CD14-positive monocyte (primary cell): ENCODE measurements around the gene EDA. TPM values are rescaled to one million over a fixed set of nuclear protein-coding genes. Genes with fewer than 3 reads are reported as not detected.

Source experiments
- DNase-seq, 3 donors: peaks; one replicate each; pipeline ENCODE4 v3.0.0-alpha.2; 2011 to 2022
- H2AFZ ChIP-seq: 2 replicates; pipeline ENCODE4 v1.6.0; 2012; ENCODE audit warnings: mild to moderate bottlenecking, low read depth, low read length, inconsistent platforms; ENCODE audit not compliant: insufficient read depth, poor library complexity, severe bottlenecking
- H3K27ac ChIP-seq, 2 donors: 1 replicate in 1 of 2; 2 replicates in 1 of 2; pipeline ENCODE4 v1.5.1; 2012 to 2013; ENCODE audit warnings: low read length in 2 of 2, control low read depth in 1 of 2, inconsistent platforms in 1 of 2, low read depth in 1 of 2, mild to moderate bottlenecking in 1 of 2
- H3K27me3 ChIP-seq, 2 donors: one replicate each; pipeline versions ENCODE4 v1.6.0 to v1.6.1; 2011 to 2013; ENCODE audit warnings: low read length in 2 of 2; ENCODE audit not compliant: control insufficient read depth in 2 of 2, insufficient read depth in 2 of 2
- H3K36me3 ChIP-seq, 2 donors: replicated peaks in 1 of 2; 1 replicate in 1 of 2; 2 replicates in 1 of 2; pipeline versions ENCODE4 v1.5.1 to v1.6.1; 2012 to 2013; ENCODE audit warnings: low read length in 2 of 2, control low read depth in 1 of 2, inconsistent platforms in 1 of 2, mild to moderate bottlenecking in 1 of 2; ENCODE audit not compliant: insufficient read depth in 2 of 2, control insufficient read depth in 1 of 2
- H3K4me1 ChIP-seq, 2 donors: 1 replicate in 1 of 2; 2 replicates in 1 of 2; pipeline versions ENCODE4 v1.5.1 to v1.6.1; 2012 to 2013; ENCODE audit warnings: low read length in 2 of 2, control low read depth in 1 of 2, inconsistent platforms in 1 of 2, mild to moderate bottlenecking in 1 of 2, moderate library complexity in 1 of 2; ENCODE audit not compliant: insufficient read depth in 2 of 2, control insufficient read depth in 1 of 2
- H3K4me2 ChIP-seq: replicated peaks from 2 replicates; pipeline ENCODE3; 2012; ENCODE audit warnings: low read length, moderate library complexity, mild to moderate bottlenecking; ENCODE audit not compliant: poor library complexity, severe bottlenecking; ENCODE audit errors: extremely low read depth
- H3K4me3 ChIP-seq, 3 experiments: fragments of 200-600 bp in 1 of 3; sonication (generic) in 1 of 3; replicated peaks in 1 of 3; 1 replicate in 2 of 3; 2 replicates in 1 of 3; pipeline ENCODE4 v1.5.1; 2011 to 2013; ENCODE audit warnings: low read length in 3 of 3, mild to moderate bottlenecking in 3 of 3, control low read depth in 2 of 3, low read depth in 2 of 3, inconsistent platforms in 1 of 3, moderate library complexity in 1 of 3
- H3K79me2 ChIP-seq: 2 replicates; pipeline ENCODE4 v1.6.0; 2012; ENCODE audit warnings: mild to moderate bottlenecking, control low read depth, inconsistent platforms, low read length, moderate library complexity; ENCODE audit not compliant: insufficient read depth
- H3K9ac ChIP-seq: 2 replicates; pipeline ENCODE4 v1.6.0; 2017; ENCODE audit warnings: low read length, mild to moderate bottlenecking; ENCODE audit not compliant: insufficient read depth, poor library complexity, severe bottlenecking
- H3K9me3 ChIP-seq, 2 donors: replicated peaks in 1 of 2; 1 replicate in 1 of 2; 2 replicates in 1 of 2; pipeline versions ENCODE4 v1.5.1 to v1.6.1; 2012 to 2013; ENCODE audit warnings: low read length in 2 of 2, control low read depth in 1 of 2; ENCODE audit not compliant: control insufficient read depth in 1 of 2, insufficient read depth in 1 of 2
- H4K20me1 ChIP-seq: 2 replicates; pipeline ENCODE4 v1.6.0; 2012; ENCODE audit warnings: mild to moderate bottlenecking, low read length, control low read depth, moderate library complexity; ENCODE audit not compliant: insufficient read depth
- H3K27ac Mint-ChIP-seq, 7 donors: one replicate each; pipeline ENCODE4 v1.8.0; 2020; ENCODE audit warnings: mild to moderate bottlenecking in 7 of 7, mixed read lengths in 7 of 7, moderate library complexity in 6 of 7, inconsistent platforms in 2 of 7
- H3K27me3 Mint-ChIP-seq, 3 donors: one replicate each; pipeline ENCODE4 v1.8.0; 2021 to 2022; ENCODE audit warnings: low read depth in 3 of 3, mild to moderate bottlenecking in 3 of 3, mixed read lengths in 3 of 3, moderate library complexity in 3 of 3, inconsistent platforms in 1 of 3
- H3K36me3 Mint-ChIP-seq, 2 donors: one replicate each; pipeline ENCODE4 v1.8.0; 2020; ENCODE audit warnings: mixed read lengths in 2 of 2, inconsistent platforms in 1 of 2, mild to moderate bottlenecking in 1 of 2
- H3K4me1 Mint-ChIP-seq: one replicate; pipeline ENCODE4 v1.8.0; 2020; ENCODE audit warnings: mild to moderate bottlenecking, mixed read lengths
- H3K4me3 Mint-ChIP-seq, 2 donors: one replicate each; pipeline ENCODE4 v1.8.0; 2020; ENCODE audit warnings: mild to moderate bottlenecking in 2 of 2, mixed read lengths in 2 of 2, moderate library complexity in 1 of 2
- H3K9me3 Mint-ChIP-seq, 7 donors: one replicate each; pipeline ENCODE4 v1.8.0; 2020 to 2022; ENCODE audit warnings: mixed read lengths in 7 of 7, mild to moderate bottlenecking in 6 of 7, moderate library complexity in 6 of 7, inconsistent platforms in 2 of 7
- WGBS: methylation state at CpG from one replicate; pipeline ENCODE4 v1.1.5; 2013; ENCODE audit warnings: missing lambda C conversion rate; ENCODE audit not compliant: insufficient coverage; 5-methylcytosine and 5-hydroxymethylcytosine counted together
- intact Hi-C, 2 donors: fragments of 100-400 bp; cut with micrococcal nuclease; formaldehyde crosslinking; loops; one replicate each; pipeline versions ENCODE4 v1.15.0 to v1.15.1; 2023
- polyA plus RNA-seq, 3 donors: library from polyadenylated mRNA; depleted of rRNA in 1 of 3; unstranded in 2 of 3; stranded (reverse) in 1 of 3; fragments of 300-500 nt in 2 of 3; fragments of >200 nt in 1 of 3; fragmentation: Illumina TruSeq in 2 of 3; gene quantifications; 1 replicate in 2 of 3; 2 replicates in 1 of 3; pipeline ENCODE4 v1.2.3, GENCODE V29; 2012 to 2021
- TF ChIP-seq, protein P1 (sequence below): fragments of 200-600 bp; IDR thresholded peaks from one replicate; pipeline ENCODE4 v1.8.0; 2022; ENCODE audit warnings: antibody characterized with exemption, mild to moderate bottlenecking

The EDA gene
- polyA plus RNA-seq, 3 donors: 0.11 to 0.31 TPM; not detected in 1

DNA sequence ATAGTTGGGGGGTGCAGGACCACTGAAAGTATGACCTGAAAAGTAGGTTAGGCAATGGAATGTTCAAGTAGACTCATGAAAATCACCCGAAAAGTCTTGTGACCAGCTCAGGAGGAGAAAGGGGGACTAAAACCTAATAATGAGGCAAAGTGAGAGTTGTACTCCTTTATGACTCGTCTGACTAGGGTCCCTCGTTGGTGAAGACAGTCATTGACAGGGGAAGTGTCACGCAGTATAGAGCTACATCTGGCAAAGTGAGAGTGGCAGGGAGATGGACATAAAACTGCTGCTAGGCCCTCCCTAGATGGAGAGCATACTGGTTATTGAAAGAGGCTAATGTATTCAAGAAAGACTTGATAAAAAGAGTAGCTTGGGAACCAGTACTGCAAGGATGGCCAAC, 466.8 kb downstream of the EDA start:
- Histone ChIP-seq H3K9me3 (no peaks in the 10 kb centered on the region), H3K4me1 (no peaks in the 10 kb centered on the region), H3K27me3 (no peaks in the 10 kb centered on the region), H3K27ac (no peak overlapping the region), H2AFZ (no peak overlapping the region), H3K4me2 (no peak overlapping the region), H3K36me3 (no peaks in the 10 kb centered on the region), H3K4me3 (no peak overlapping the region), H4K20me1 (no peaks in the 10 kb centered on the region), H3K9ac (no peak overlapping the region), H3K79me2 (no peaks in the 10 kb centered on the region)
- Mint-ChIP-seq H3K27ac (no peak overlapping the region), H3K36me3 (no peaks in the 10 kb centered on the region), H3K4me1 (no peaks in the 10 kb centered on the region), H3K4me3 (no peak overlapping the region), H3K27me3 (peaks cover 1 to 14% (median 1%) of the 10 kb centered on the region in 3 donors), H3K9me3 (peaks cover 0 to 4% (median 0%) of the 10 kb centered on the region in 7 donors)
- no peak for DNase-seq
- WGBS: 100% methylated on average over 1 of the region's 4 CpGs
- intact Hi-C loops: no loop called here
- TF ChIP-seq, protein P1, sequence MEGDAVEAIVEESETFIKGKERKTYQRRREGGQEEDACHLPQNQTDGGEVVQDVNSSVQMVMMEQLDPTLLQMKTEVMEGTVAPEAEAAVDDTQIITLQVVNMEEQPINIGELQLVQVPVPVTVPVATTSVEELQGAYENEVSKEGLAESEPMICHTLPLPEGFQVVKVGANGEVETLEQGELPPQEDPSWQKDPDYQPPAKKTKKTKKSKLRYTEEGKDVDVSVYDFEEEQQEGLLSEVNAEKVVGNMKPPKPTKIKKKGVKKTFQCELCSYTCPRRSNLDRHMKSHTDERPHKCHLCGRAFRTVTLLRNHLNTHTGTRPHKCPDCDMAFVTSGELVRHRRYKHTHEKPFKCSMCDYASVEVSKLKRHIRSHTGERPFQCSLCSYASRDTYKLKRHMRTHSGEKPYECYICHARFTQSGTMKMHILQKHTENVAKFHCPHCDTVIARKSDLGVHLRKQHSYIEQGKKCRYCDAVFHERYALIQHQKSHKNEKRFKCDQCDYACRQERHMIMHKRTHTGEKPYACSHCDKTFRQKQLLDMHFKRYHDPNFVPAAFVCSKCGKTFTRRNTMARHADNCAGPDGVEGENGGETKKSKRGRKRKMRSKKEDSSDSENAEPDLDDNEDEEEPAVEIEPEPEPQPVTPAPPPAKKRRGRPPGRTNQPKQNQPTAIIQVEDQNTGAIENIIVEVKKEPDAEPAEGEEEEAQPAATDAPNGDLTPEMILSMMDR: no peak

DNA sequence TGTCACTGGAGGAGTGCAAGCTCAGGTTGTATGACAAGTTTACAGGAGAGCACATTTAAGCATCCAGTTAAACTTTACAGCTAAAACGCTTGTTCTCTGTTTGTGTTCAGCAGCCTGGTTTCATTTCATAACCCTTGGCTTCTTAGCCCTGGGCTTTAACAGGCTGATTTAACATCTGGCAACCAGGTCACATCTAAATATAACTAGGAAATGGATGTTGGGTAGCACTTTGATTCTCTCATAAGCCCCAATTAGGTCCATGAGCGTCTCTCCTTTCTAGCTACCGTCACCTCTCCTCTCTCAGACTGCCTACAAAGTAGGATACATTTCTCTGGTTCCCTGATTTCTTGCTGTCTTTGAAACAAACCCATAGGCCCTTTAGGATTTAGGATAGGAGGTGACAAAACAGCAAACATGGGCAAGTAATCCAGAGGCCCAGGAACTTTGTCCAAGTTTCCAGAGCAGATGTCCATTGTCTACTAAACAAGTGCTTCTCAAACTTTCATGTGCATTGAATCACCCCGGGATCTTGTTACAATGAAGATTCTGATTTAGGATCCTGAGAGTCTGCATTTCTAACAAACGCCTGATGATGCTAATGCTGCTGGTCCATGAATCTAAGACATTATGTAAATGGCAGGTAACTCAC, 468.8 kb downstream of the EDA start:
- Mint-ChIP-seq H3K4me1 (no peaks in the 10 kb centered on the region), H3K27ac (no peak overlapping the region), H3K27me3 (peaks cover 3 to 5% (median 4%) of the 10 kb centered on the region in 3 donors), H3K9me3 (no peaks in the 10 kb centered on the region), H3K36me3 (no peaks in the 10 kb centered on the region), H3K4me3 (no peak overlapping the region)
- H3K79me2 ChIP-seq: no peaks in the 10 kb centered on the region
- intact Hi-C loops: no loop called here
- DNase-seq: no peak
- H3K9ac ChIP-seq: no peak overlapping the region
- no peaks in the 10 kb centered on the region for H3K9me3 ChIP-seq
- no peak overlapping the region for H2AFZ ChIP-seq
- no peak overlapping the region for H3K4me2 ChIP-seq
- no peaks in the 10 kb centered on the region for H3K27me3 ChIP-seq
- no CpG with 5 or more reads among the region's 5 CpGs for WGBS
- no peaks in the 10 kb centered on the region for H3K36me3 ChIP-seq
- H3K4me3 ChIP-seq: no peak overlapping the region
- no peaks in the 10 kb centered on the region for H4K20me1 ChIP-seq
- TF ChIP-seq, protein P1: no peak
- no peak overlapping the region for H3K27ac ChIP-seq
- no peaks in the 10 kb centered on the region for H3K4me1 ChIP-seq
